ENCODE results near the gene CACNA2D3.
"Not testable (repeated sequence)": the region's sequence is repeated elsewhere in the genome, so short reads cannot be mapped to it uniquely, and the experiment has no call there.

- TF ChIP-seq CTCF (conservative IDR thresholded peaks at IDR 0.05; ENCODE audit: low read depth, low read length); EZH2phosphoT487 (IDR thresholded peaks at IDR 0.05; ENCODE audit: borderline replicate concordance, low read length): not testable (repeated sequence)
These were observed 517.5 kb downstream of the CACNA2D3 start for GRCh38 chr3:54639790-54640372.
